ENCODE results near the gene LCK. TPM values are rescaled to one million over a fixed set of nuclear protein-coding genes. Genes with fewer than 3 reads are reported as not detected.

The LCK gene
- total RNA-seq, 1 experiment from 2014 or later: 37.6 TPM

DNA sequence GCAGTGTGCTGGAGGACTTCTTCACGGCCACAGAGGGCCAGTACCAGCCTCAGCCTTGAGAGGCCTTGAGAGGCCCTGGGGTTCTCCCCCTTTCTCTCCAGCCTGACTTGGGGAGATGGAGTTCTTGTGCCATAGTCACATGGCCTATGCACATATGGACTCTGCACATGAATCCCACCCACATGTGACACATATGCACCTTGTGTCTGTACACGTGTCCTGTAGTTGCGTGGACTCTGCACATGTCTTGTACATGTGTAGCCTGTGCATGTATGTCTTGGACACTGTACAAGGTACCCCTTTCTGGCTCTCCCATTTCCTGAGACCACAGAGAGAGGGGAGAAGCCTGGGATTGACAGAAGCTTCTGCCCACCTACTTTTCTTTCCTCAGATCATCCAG lies 34.6 kb downstream of the LCK start:
- no CpG with 5 or more reads among the region's 3 CpGs for WGBS (ENCODE audit: extremely low coverage, insufficient read length, low lambda C conversion rate)
- Histone ChIP-seq H3K27me3 (ENCODE audit: insufficient read depth, low read length) (no peaks in the 10 kb centered on the region), H2BK20ac (ENCODE audit: low read depth, low read length, poor library complexity, severe bottlenecking) (no peak overlapping the region), H3K4ac (ENCODE audit: low read depth, low read length) (no peak overlapping the region), H3K23me2 (ENCODE audit: insufficient read length, low read depth, low read length, poor library complexity, severe bottlenecking) (no peaks in the 10 kb centered on the region), H3K9me3 (ENCODE audit: control insufficient read depth, low read depth, low read length) (no peaks in the 10 kb centered on the region), H2BK15ac (ENCODE audit: low read depth, low read length) (no peak overlapping the region), H3K23ac (ENCODE audit: insufficient read length, low read depth, low read length) (no peak overlapping the region), H2BK12ac (ENCODE audit: insufficient read length, low read depth, low read length) (no peak overlapping the region), H3K4me1 (ENCODE audit: insufficient read depth, low read length) (no peaks in the 10 kb centered on the region), H2BK5ac (ENCODE audit: insufficient read length, low read length) (no peak overlapping the region), H3K4me2 (ENCODE audit: insufficient read depth, insufficient read length, low read length) (no peak overlapping the region), H3K79me2 (ENCODE audit: insufficient read depth, low read length) (no peaks in the 10 kb centered on the region), H4K20me1 (ENCODE audit: control insufficient read depth, insufficient read depth, insufficient read length) (no peaks in the 10 kb centered on the region), H4K8ac (replicated peaks; ENCODE audit: insufficient read length, low read depth, low read length) (no peak overlapping the region), H3K56ac (ENCODE audit: insufficient read length, low read depth, low read length) (no peak overlapping the region), H3K14ac (ENCODE audit: insufficient read depth, low read length) (no peak overlapping the region), H3K27ac (ENCODE audit: insufficient read length, low read depth, low read length) (no peak overlapping the region), H3T11ph (ENCODE audit: low read length) (no peak overlapping the region), H3K18ac (ENCODE audit: insufficient read length, low read depth, low read length) (no peak overlapping the region), H3K9ac (ENCODE audit: extremely low read depth, insufficient read length, low read length) (no peak overlapping the region), H2BK120ac (ENCODE audit: low read depth, low read length, poor library complexity, severe bottlenecking) (no peak overlapping the region), H2AFZ (ENCODE audit: low read length) (no peak overlapping the region), H2AK5ac (ENCODE audit: insufficient read length, low read length) (no peak overlapping the region), H4K5ac (ENCODE audit: insufficient read length, low read depth, low read length) (no peak overlapping the region), H4K91ac (ENCODE audit: insufficient read length, low read depth, low read length) (no peak overlapping the region), H3K79me1 (ENCODE audit: insufficient read depth, low read depth, low read length, poor library complexity, severe bottlenecking) (no peaks in the 10 kb centered on the region)
- Mint-ChIP-seq H3K27ac (no peak overlapping the region), H3K4me1 (peaks cover 3% of the 10 kb centered on the region in 2 experiments), H3K36me3 (ENCODE audit: insufficient read depth in 1 of 3, low read depth in 3 of 3) (peaks cover 3 to 11% (median 4%) of the 10 kb centered on the region in 3 experiments; a peak in 5 of 7 replicates), H3K9me3 (no peaks in the 10 kb centered on the region; a peak in 1 of 5 replicates), H3K27me3 (ENCODE audit: low read depth) (no peaks in the 10 kb centered on the region), H3K4me3 (no peak overlapping the region)
- TF ChIP-seq CTCF (conservative IDR thresholded peaks at IDR 0.05): no peak
- DNase-seq: no peak

All from H9 (cell line).